HepG2 (cell line): ENCODE results near the gene IQCK.

Experiments
- CEBPG ChIP-seq: IDR thresholded peaks from 2 replicates; pipeline ENCODE4 v1.6.1; 2016
- CREB1 ChIP-seq, 2 experiments: fragments of 450-650 bp in 1 of 2; IDR thresholded peaks; 2 replicates each; pipeline ENCODE4 v1.6.1; 2016 to 2017; ENCODE audit warnings: control low read depth in 1 of 2, mild to moderate bottlenecking in 1 of 2, missing compliant biosample characterization in 1 of 2, missing genetic modification characterization in 1 of 2
- DPF2 ChIP-seq: sonication (generic); formaldehyde crosslinking; IDR thresholded peaks from 2 replicates; pipeline ENCODE4 v1.4.0; 2020; ENCODE audit warnings: mild to moderate bottlenecking, low read depth, missing genetic modification reagents, borderline replicate concordance
- EZH2 ChIP-seq: conservative IDR thresholded peaks from 2 replicates; pipeline ENCODE4 v1.6.1; 2012; ENCODE audit warnings: mild to moderate bottlenecking, low read depth, low read length, moderate library complexity
- FOXJ3 ChIP-seq: sonication (generic); formaldehyde crosslinking; IDR thresholded peaks from 2 replicates; pipeline ENCODE4 v1.4.0; 2020; ENCODE audit warnings: missing genetic modification reagents, mild to moderate bottlenecking, borderline replicate concordance
- SETDB1 ChIP-seq: sonication (generic); formaldehyde crosslinking; IDR thresholded peaks from 2 replicates; pipeline ENCODE4 v1.5.1; 2020; ENCODE audit warnings: missing genetic modification reagents, mild to moderate bottlenecking, borderline replicate concordance
- TCF7 ChIP-seq: sonication (generic); IDR thresholded peaks from 2 replicates; pipeline ENCODE4 v1.6.1; 2016; ENCODE audit warnings: antibody characterized with exemption, low read depth
- ZNF44 ChIP-seq: sonication (generic); formaldehyde crosslinking; IDR thresholded peaks from 2 replicates; pipeline ENCODE4 v1.5.1; 2020; ENCODE audit warnings: mild to moderate bottlenecking, missing genetic modification reagents
- TF ChIP-seq, protein P1 (sequence below): IDR thresholded peaks from 2 replicates; pipeline ENCODE4 v1.6.1; 2016; ENCODE audit warnings: missing compliant biosample characterization, missing genetic modification reagents, borderline replicate concordance
- TF ChIP-seq, protein P2 (sequence below): sonication (generic); formaldehyde crosslinking; IDR thresholded peaks from 2 replicates; pipeline ENCODE4 v1.5.0; 2020; ENCODE audit warnings: mild to moderate bottlenecking, missing genetic modification reagents, moderate library complexity
- TF ChIP-seq, protein P3 (sequence below): sonication (generic); formaldehyde crosslinking; IDR thresholded peaks from 2 replicates; pipeline ENCODE4 v1.8.1; 2022; ENCODE audit warnings: low read depth, mild to moderate bottlenecking, missing genetic modification reagents

DNA sequence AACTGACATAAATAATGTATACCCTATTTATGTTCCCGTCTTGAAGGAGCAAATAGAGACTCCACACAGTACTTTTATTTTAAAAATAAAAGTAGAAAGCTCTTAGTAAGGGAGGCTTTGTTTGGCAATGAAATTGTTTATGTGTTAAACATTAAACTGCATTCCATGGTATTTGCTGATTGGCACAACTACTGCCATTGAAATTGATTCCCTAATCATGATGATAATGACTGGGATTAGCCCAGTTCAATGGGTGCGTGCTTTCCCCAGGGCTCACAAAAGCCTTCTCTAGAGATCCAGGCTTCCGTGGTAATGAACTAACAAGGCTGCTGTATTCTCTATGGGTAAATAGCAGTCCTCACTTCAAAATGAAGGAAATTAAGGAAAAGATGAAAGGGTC, 99.1 kb downstream of the IQCK start:
- TF ChIP-seq SETDB1, result no peak
- TF ChIP-seq TCF7, result no peak
- TF ChIP-seq FOXJ3, result no peak
- TF ChIP-seq ZNF44 (CRISPR knock-in tag), result no peak
- TF ChIP-seq CEBPG (CRISPR knock-in tag), result no peak
- no peak for TF ChIP-seq CREB1 (IDR thresholded peaks at IDR 0.05)
- TF ChIP-seq CREB1 (CRISPR knock-in tag; IDR thresholded peaks at IDR 0.05), result no peak
- TF ChIP-seq, protein P1, sequence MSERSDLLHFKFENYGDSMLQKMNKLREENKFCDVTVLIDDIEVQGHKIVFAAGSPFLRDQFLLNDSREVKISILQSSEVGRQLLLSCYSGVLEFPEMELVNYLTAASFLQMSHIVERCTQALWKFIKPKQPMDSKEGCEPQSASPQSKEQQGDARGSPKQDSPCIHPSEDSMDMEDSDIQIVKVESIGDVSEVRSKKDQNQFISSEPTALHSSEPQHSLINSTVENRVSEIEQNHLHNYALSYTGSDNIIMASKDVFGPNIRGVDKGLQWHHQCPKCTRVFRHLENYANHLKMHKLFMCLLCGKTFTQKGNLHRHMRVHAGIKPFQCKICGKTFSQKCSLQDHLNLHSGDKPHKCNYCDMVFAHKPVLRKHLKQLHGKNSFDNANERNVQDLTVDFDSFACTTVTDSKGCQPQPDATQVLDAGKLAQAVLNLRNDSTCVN, result no peak
- TF ChIP-seq, protein P2, sequence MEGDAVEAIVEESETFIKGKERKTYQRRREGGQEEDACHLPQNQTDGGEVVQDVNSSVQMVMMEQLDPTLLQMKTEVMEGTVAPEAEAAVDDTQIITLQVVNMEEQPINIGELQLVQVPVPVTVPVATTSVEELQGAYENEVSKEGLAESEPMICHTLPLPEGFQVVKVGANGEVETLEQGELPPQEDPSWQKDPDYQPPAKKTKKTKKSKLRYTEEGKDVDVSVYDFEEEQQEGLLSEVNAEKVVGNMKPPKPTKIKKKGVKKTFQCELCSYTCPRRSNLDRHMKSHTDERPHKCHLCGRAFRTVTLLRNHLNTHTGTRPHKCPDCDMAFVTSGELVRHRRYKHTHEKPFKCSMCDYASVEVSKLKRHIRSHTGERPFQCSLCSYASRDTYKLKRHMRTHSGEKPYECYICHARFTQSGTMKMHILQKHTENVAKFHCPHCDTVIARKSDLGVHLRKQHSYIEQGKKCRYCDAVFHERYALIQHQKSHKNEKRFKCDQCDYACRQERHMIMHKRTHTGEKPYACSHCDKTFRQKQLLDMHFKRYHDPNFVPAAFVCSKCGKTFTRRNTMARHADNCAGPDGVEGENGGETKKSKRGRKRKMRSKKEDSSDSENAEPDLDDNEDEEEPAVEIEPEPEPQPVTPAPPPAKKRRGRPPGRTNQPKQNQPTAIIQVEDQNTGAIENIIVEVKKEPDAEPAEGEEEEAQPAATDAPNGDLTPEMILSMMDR (CRISPR knock-in tag), result no peak
- TF ChIP-seq, protein P3, sequence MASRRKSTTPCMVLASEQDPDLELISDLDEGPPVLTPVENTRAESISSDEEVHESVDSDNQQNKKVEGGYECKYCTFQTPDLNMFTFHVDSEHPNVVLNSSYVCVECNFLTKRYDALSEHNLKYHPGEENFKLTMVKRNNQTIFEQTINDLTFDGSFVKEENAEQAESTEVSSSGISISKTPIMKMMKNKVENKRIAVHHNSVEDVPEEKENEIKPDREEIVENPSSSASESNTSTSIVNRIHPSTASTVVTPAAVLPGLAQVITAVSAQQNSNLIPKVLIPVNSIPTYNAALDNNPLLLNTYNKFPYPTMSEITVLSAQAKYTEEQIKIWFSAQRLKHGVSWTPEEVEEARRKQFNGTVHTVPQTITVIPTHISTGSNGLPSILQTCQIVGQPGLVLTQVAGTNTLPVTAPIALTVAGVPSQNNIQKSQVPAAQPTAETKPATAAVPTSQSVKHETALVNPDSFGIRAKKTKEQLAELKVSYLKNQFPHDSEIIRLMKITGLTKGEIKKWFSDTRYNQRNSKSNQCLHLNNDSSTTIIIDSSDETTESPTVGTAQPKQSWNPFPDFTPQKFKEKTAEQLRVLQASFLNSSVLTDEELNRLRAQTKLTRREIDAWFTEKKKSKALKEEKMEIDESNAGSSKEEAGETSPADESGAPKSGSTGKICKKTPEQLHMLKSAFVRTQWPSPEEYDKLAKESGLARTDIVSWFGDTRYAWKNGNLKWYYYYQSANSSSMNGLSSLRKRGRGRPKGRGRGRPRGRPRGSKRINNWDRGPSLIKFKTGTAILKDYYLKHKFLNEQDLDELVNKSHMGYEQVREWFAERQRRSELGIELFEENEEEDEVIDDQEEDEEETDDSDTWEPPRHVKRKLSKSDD (CRISPR knock-in tag), result no peak
- no peak for TF ChIP-seq EZH2
- TF ChIP-seq DPF2 (CRISPR knock-in tag), result no peak
